HCT116 (cell line): ENCODE data around the gene FAIM2.

Experiments
- CBX3 ChIP-seq: IDR thresholded peaks from 2 replicates; pipeline ENCODE4 v1.6.1; 2012; ENCODE audit warnings: low read depth
- CTCF ChIP-seq, 3 experiments: fragments of 200-600 bp in 1 of 3; sonication (generic) in 1 of 3; IDR thresholded peaks in 2 of 3; conservative IDR thresholded peaks in 1 of 3; 2 replicates each; pipeline ENCODE4 v1.5.1; 2012 to 2017; ENCODE audit warnings: low read depth in 2 of 3, low read length in 2 of 3, antibody characterized with exemption in 1 of 3, borderline replicate concordance in 1 of 3, control low read depth in 1 of 3, mild to moderate bottlenecking in 1 of 3, mixed read lengths in 1 of 3, mixed run types in 1 of 3, moderate library complexity in 1 of 3; ENCODE audit not compliant: insufficient read depth in 1 of 3
- EZH2 ChIP-seq: fragments of 200-600 bp; sonication (generic); IDR thresholded peaks from 2 replicates; pipeline ENCODE4 v1.6.1; 2017; ENCODE audit warnings: antibody characterized with exemption, mixed run types
- EZH2phosphoT487 ChIP-seq: fragments of 200-600 bp; IDR thresholded peaks from 2 replicates; pipeline ENCODE4 v1.6.1; 2018; ENCODE audit warnings: antibody characterized with exemption, borderline replicate concordance
- JUND ChIP-seq: IDR thresholded peaks from 2 replicates; pipeline ENCODE4 v1.6.1; 2012
- MAX ChIP-seq: IDR thresholded peaks from 2 replicates; pipeline ENCODE4 v1.6.1; 2012
- POLR2A ChIP-seq: IDR thresholded peaks from 2 replicates; pipeline ENCODE4 v1.7.0; 2011; ENCODE audit warnings: borderline replicate concordance; ENCODE audit not compliant: insufficient read depth, insufficient read length; ENCODE audit errors: extremely low read depth
- POLR2AphosphoS5 ChIP-seq: IDR thresholded peaks from 2 replicates; pipeline ENCODE4 v1.6.1; 2011; ENCODE audit warnings: mild to moderate bottlenecking, low read depth, low read length, moderate library complexity
- REST ChIP-seq: IDR thresholded peaks from 2 replicates; pipeline ENCODE4 v1.6.1; 2012; ENCODE audit warnings: low read depth
- SIN3A ChIP-seq: IDR thresholded peaks from 2 replicates; pipeline ENCODE4 v1.6.1; 2012; ENCODE audit warnings: low read depth
- SP1 ChIP-seq: IDR thresholded peaks from 2 replicates; pipeline ENCODE4 v1.6.1; 2012; ENCODE audit warnings: low read depth
- ZNF274 ChIP-seq: fragments of 200-500 bp; sonication (Bioruptor generic); IDR thresholded peaks from 2 replicates; pipeline ENCODE4 v1.6.1; 2014; ENCODE audit warnings: mild to moderate bottlenecking, low read depth, low read length, inconsistent platforms

GRCh38 chr12:49888461-49889151 lies 15.1 kb downstream of the FAIM2 start:
- TF ChIP-seq MAX (no peak), CTCF (IDR thresholded peaks at IDR 0.05 in 2 of 3, conservative IDR thresholded peaks at IDR 0.05 in 1 of 3; ENCODE audit: borderline replicate concordance in 1 of 3, insufficient read depth in 1 of 3, low read depth in 2 of 3, low read length in 2 of 3) (no peak), SIN3A (no peak), POLR2AphosphoS5 (no peak), JUND (no peak), POLR2A (no peak), SP1 (no peak), CBX3 (no peak), EZH2 (no peak), ZNF274 (no peak), EZH2phosphoT487 (no peak), REST (no peak)
